ENCODE measurements around the gene ETDB. TPM values are rescaled to one million over a fixed set of nuclear protein-coding genes. Genes with fewer than 3 reads are reported as not detected.
A peak's percentile ranks its signal among the peaks of the same experiment; 100 is the strongest.
"Not testable (repeated sequence)": the region's sequence is repeated elsewhere in the genome, so short reads cannot be mapped to it uniquely, and the experiment has no call there.

The ETDB gene
- not detected in 2 replicates for polyA plus RNA-seq (2014; cell fraction: cytosol; rRNA removed)
- polyA plus RNA-seq (2014; cell fraction: nucleus; rRNA removed), result not detected in 2 replicates

DNA sequence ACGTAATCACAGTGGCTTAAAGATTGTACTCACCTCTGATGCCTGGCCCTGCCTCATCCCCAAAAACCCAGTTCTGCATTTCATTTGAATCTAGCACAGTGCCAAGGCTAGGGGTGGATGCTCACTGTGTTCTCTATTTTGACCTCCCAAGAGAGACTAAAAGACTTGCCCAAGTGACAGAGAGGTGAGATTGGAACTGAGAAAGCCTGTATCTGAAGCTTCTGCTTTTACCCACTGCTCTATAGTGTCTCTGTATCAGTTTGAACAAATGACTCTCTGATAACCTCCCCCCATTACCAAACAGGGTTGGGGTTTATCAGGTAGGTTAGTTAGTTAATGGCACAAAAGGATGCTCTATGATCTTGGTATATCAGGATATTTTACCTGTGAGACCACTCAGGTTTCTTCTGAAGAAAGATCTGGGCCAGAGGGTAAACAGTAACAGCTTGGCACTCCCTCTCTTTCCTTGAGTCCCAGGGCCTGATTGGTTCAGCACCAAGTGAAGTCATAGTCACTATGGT lies at the start of gene ETDB:
Gene ETDB, minus strand, starts transcription at position 471 of the 521 bp plus-strand sequence. CDS start 1,265 bp downstream, outside the sequence.
- not testable (repeated sequence) for DNase-seq (ENCODE audit: low spot score)

DNA sequence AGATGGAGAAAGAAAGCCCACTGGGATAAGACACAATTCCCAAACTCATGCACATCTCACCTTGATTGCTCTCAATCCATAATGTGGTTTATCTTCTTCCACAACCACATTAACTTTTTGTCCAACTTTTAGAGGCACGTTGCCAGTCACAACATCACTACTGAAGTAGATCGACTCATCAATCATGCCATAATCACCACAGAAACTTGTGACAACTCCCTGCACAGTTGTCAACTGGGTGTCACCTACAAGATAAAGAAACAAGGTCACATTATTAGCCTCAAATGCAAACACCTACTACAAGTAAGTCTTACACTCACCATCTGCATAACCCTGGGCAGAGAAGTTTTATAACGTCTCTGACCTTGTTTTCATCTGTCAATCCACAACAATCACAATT lies 49.2 kb upstream of the ETDB start:
- not testable (repeated sequence) for DNase-seq (ENCODE audit: low spot score)

DNA sequence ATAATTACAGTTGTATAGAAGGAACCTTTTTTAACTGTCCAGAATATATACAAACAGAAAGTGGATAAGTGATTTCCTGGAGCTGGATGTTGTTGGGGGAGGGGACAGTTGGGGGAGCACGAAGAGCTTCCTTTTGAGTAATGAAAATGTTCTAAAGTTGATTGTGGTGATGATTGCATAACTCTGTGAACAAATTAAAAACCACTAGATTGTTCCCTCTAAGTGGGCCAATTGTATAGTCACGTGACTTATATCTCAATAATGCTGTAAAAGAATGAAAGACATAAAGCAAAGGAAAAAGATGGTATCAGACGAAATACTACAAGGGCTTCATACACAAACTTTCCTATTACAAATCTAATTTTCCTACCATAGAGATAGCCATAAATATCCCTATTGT lies 48.2 kb upstream of the ETDB start:
- DNase-seq (ENCODE audit: low spot score), result no peak

DNA sequence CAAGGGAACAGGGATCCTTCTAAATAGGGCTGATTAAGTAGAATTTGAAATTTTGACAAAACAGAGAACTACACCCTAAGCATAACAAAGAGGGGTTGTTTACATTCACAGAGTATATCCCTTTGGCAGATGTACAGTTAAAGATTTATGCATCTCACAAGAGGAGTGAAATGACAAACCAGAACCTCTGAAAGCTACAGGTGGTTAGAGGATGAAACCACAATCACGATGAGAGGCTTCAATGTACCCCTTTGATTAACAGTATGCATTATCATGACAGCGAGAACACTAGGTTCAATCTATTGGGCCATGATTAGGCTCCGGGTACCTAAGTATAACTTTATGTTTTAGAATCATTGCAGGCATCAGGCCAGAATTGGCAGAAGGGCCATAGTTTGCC lies 34.4 kb upstream of the ETDB start:
- DNase-seq (ENCODE audit: low spot score), result not testable (repeated sequence)

DNA sequence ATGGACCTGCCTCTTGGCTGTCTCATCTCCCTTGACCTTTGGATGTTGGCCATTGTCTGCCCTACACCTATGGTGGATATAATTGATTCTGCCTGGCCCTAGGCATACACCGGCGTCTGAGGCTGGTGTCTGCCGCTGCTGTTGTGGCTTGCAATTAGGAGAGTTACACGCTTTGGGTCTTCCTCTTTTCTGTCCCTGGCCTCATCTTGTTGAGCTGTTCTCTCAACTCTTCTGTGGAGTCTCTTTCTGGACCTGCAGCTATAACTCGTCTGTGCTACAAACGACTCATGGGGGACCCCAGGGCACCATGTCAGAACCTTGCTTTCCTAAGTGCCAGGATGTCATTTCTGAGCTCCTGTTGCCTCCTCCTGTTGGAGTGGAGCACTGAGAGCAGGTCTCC lies 5.8 kb upstream of the ETDB start:
- DNase-seq (ENCODE audit: low spot score), result not testable (repeated sequence)

DNA sequence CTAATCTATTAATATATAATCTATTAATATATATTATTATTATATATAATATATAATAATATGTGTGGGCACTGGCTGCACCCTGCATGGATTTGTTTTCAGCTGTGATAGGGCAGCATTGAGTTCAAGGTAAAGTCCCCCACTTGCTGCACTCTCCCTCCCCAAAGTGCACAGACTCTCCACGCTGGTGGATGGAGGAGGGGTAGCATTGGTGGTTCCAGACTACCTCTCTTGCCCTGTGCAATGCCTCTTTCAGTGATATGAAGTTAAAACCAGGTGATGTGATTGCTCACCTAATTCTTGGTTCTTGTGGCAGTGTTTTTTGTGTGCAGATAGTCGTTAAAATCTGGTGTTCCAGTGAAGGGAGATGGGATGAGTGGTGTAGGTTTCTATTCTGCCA lies 4.3 kb downstream of the ETDB start:
- DNase-seq (ENCODE audit: low spot score), result not testable (repeated sequence)

DNA sequence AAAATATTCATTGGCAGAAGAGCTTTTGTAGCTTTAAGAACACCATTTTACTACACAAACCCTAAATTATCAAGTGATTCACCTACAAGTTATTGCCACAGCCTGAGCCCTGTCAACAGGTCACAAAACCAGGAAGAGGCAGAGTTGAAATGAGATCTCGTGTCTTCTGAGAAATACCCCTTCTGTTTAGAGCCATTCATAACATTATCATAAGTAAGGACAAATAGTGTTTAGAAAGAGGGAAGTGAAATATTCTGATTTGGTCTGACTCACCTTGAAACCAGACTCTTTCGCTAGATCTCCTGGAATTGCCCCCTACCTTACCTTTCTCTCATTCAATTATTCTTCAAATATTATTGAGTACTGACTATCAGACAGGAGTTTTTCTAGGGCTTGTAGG lies 5.9 kb downstream of the ETDB start:
- no peak for DNase-seq (ENCODE audit: low spot score)

DNA sequence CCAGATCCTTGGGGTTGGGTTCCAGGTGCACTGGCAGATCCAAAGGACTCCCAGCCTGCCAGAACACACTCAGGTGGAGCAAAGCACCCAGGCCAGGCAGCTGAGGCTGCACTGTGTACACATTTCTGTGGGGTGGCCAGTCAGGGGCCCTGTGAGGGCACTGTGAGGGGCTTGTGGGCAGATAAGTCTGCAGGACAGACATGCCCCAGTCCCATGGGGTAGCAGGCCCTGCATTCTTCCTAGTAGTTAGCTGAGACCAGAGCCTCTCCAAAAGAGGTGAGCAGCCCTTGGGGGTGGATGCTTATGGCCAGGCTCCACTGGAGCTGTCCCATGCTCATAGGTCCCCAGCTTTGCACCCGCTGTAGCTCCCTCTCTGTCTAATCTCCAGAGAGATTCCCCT lies 7.6 kb downstream of the ETDB start:
- DNase-seq (ENCODE audit: low spot score), result no peak

DNA sequence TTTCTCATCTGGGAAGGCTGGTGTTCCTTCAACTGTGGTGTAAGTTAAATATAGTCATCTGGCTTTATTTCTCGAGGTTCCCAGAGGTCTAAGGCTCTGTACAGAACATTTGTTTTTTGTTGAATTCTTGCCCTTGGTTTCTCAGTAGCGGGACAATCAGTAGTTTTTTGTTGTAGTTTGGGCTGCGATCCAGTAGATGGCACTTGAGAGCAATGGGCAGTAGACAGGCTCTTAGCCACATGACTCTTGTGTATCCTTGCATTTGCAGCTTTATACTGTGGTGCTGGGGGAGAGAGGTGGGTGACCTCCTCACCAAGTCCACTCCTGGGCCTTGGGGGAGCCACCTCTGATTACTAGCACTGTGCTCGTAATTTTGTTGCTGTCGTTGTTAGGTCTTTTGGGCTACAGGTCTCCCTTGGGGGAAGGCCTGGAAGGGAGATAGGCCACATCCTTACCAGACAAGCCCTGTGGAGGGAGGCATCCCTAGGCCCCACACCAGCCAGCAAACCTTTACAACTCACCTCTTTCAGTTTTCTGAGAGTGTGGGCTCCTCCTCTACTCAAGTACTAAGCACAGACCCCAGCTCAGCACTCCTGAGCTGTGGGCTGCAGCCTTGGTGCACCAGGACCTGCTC lies 8.1 kb downstream of the ETDB start:
- peak; percentile 12 for DNase-seq (ENCODE audit: low spot score)

DNA sequence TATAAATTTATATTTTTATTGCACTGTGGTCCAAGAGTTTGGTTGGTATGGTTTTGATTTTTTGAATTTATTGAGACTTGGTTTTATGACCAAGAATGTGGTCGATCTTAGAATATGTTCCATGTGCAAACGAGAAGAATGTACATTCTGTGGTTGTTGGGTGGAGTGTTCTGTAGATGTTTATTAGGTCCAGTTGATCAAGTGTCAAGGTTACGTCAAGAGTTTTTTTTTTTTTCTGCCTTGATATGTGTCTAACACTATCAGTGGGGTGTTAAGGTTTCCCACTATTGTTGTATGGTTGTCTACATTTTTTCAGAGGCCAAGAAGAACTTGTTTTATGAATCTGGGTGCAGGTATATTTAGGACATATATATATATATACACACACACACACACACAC lies 10.8 kb downstream of the ETDB start:
- no peak for DNase-seq (ENCODE audit: low spot score)

DNA sequence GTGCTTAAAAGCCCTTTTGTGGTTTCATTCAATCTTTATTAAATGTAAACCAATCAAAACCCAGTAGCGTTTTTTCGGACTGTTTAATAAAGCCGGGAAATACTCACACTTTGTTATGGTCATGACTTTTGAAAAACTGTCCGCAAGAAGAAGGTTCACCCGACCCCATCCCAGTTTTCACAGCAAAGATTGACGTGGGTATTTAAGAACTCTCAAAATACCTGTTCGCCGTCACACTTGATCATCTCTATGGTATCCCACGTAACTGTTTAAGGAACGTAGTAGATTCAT lies 20.9 kb downstream of the ETDB start:
- DNase-seq (ENCODE audit: low spot score), result no peak

DNA sequence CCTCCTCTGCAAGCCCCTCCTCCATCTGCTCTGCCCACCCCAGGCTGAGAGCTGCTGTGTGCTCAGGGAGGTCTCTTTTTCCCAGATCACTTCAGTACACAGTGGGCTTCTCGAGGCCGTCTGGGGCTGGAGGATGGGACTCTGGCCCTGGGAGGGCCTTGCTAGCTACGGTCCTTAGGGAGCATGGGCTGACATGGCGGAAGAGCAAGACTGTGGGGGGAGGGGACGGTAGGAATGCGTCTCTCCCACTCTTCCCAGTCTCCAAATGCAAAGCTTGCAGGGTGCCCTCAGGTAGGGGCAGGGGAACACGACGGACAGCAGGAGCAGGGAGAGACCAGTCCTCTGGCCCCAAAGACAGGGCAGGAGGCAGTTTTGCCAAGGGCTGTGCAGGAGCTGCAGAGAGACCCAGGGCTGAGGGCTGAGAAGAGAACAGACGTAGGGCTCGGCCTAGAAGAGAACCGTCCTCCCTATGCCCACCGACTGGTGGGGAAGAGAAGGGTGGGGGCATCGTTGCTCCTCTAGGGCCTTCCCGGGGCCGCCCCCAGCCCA lies 23.1 kb downstream of the ETDB start:
- peak; percentile 12 for DNase-seq (ENCODE audit: low spot score)

DNA sequence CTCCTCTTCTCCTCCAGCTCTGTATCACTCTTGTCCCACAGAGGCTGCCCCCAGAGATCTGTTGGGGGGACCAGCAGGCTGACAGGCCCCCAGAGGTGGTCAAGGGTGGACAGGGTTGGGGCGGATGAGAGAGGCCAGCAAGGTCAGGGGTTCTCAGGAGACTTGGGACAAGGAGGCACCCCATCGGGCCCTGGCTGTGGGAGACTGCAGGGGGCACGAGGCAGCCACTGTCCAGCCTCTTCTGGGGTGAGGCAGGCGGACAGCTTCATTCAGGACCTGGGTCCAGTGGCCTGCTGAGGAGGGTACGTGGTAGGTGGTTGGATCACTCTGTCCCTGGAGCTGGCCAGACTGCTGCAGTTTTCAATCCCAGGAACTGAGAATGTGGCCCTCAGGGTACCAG lies 24.6 kb downstream of the ETDB start:
- no peak for DNase-seq (ENCODE audit: low spot score)

DNA sequence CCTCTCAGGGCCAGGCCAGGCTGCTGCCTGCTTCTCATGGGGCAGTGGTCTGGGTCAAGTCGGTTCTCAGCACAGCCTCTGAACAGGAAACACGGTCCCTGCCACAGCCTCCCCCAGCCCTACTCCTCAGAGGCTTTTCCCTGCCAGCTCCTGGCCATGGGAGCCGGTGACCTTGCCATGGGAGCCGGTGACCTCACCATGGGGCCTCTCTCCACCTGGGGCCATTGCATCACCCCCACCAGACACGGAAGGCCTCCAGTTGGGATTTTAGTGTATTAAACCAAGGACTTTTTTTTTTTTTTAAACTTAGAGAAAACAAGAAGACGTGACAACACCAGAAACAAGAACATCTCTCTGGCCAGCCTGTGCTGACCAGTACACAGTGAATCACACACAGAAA lies 25.6 kb downstream of the ETDB start:
- no peak for DNase-seq (ENCODE audit: low spot score)

DNA sequence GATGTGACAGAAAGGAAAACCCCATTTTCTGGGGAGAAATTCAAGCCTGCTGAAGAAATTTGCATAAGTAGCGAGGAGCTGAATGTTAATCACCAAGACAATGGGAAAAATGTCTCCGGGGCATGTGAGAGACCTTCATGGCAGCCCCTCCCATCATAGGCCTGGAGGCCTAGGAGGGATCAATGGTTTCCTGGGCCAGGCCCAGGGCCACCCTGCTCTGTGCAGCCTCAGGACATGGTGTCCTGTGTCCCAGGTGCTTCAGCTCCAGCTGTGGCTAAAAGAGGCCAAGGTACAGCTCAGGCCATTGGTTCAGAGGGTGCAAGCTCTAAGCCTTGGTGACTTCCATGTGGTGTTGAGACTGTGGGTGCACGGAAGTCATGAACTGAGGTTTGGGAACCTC lies 31.2 kb downstream of the ETDB start:
- no peak for DNase-seq (ENCODE audit: low spot score)

DNA sequence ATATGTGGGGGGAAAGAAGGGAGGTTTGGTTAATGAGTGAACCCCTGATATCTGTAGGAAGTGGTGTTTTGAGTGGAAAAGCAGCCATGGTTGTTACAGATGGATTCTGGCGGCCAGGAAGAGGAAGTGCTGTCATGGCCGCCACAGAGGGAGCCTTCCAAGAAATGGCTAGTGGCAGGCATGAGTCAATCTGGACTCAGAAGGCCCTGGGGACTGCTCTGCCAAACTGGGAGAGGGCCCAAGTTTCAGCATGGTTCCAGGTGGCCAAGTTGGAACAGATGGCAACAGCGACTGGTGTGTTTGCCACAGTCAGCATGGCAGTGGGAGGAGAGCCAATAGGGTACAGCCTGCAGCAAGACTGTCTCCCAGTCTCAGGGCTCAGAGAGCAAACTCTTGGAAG lies 32.5 kb downstream of the ETDB start:
- DNase-seq (ENCODE audit: low spot score), result no peak

DNA sequence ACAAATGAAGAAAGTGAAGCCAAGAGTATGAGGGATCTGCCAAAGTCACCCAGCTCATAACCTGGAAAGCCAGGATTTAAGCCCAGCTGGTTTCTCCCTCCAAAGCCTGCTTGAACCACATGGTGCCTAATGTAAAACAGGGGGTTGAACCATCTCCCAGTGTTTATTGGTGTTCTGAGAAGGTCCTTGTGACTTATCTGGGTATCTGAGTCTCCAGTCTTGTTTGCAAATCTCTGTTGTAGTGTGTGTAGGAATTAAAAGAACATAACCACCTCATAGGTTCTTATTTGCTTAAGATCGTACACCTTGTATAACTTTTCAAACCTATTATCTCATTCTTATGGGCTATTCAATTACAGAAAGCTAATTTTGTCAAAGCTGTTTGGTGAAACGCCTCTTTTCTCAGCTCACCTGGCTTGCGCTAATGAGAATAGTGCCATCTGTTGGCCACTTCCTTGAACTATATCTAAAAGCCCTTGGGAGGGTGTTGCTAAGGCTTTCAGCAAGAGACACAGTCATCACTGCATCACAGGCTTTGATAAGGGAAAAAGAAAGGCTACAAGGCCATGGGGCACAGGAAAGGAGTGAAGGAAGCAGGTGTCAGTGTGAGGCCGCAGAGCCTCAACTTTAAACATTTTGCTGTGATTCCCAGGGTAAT lies 34.0 kb downstream of the ETDB start:
- peak; percentile 52 for DNase-seq (ENCODE audit: low spot score)

DNA sequence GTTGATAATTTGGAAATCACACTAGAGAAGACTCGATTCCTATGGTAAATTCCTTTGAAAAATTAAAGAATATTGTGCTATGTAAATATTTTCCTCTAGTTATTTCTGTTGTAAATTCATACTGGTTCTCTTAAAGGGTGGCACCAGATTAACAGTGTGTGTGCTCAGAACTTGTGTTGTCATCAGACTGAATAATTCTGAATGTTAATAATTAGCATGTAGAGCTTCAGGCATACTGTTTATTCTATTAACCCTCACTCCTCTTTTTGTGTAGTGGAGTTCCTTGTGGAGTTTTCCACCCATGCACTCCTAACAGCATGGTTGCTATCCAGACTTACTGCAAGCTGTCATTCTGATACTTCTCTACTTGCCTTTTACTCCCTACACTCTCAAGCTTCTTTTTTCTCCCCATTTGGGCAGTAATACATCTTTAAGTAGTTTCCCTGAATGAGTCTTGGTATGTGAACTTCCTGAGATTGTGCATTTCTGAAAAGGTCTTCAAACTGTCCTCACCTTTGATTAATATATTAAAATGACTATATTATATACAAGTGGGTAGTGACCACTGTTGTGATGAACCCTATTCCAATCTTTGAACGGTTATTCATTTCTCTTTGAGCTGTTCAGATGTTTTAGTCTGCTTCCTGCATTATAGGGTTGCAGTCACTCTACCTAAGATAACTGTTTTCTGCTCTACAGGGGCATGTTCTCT lies 38.5 kb downstream of the ETDB start:
- no peak for DNase-seq (ENCODE audit: low spot score)

All from SK-N-DZ (cell line).